NCI-H1436 (cell line): Measurements from ENCODE around the gene VPS41.

Experiments used
- DNase-seq: peaks from one replicate; lab custom pipeline; 2025; lab: John Stamatoyannopoulos, UW

VPS41 gene

DNA sequence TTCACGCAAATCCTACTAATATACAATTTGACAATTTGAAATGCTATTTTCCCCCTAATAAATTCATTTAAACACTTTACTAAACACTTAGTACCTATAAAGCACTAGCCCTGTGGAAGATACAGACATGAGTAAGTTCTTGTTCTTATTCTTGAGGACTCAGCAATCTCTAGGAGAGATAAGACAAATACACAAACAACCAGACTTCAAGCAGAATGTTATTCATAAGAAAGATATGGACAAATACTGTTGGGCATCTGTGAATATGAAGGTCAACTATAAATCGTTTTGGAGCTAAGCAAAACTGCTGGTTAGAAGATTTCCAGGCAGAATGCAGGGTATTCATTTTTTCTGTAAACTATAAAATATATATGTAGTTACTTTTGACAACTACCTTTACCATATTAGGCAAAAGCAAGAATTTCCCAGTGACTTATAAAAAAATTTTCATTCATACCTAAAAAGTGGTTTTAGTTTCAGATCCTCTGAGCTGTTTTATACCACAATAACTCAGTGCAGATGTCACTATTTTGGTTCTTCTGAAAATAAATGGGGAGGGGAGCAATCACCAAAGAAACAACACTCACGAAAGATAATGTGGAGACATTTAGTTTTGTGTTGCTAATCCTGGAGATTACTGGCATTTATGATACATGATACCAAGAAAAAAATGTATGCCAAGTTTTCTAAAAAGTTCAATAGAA is 3.8 kb downstream of the VPS41 start:
- no peak for DNase-seq

DNA sequence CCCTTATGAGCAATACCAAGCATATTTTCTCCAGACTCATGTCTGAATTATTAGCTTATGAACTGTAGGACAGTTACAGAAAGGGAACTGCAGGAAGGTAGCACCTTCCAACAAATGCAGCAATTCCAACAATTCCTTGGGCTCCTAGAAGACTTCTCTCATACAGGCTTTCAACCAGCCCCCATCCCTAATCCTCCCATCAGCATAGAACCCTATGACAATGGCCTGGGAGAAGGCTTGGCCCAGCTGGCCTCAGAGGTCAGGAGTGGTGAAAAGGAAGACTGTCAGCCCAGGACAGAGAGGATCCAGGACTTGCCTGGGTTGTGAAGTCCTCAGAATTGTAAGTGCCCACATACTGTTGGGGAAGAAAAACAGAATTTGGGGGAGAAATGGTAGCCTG is 5.9 kb downstream of the VPS41 start:
- DNase-seq = no peak

DNA sequence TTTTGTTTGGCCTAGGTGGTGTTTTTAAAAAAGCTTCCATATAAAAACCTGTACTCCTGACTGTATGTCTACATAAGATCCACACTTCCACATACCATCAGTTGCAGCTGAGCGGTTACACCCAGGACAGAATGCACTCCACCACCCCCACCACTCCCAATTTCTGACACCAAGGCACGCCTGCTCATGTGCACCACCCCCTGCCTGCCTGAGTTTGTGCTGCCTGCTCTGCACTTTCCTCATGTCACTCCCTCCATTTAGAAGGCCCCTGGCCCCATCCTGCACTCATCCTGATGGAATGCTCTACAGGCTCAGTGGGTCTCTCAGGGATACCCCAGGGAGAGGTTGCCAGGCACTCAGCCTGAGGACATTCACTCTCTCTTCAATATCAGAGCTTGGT is 6.5 kb downstream of the VPS41 start:
- no peak for DNase-seq

GRCh38 chr7:38893061-38893460 is 15.9 kb downstream of the VPS41 start:
- DNase-seq = no peak

- no peak for DNase-seq
Measured at GRCh38 chr7:38890597-38890996, 18.4 kb downstream of the VPS41 start.

DNA sequence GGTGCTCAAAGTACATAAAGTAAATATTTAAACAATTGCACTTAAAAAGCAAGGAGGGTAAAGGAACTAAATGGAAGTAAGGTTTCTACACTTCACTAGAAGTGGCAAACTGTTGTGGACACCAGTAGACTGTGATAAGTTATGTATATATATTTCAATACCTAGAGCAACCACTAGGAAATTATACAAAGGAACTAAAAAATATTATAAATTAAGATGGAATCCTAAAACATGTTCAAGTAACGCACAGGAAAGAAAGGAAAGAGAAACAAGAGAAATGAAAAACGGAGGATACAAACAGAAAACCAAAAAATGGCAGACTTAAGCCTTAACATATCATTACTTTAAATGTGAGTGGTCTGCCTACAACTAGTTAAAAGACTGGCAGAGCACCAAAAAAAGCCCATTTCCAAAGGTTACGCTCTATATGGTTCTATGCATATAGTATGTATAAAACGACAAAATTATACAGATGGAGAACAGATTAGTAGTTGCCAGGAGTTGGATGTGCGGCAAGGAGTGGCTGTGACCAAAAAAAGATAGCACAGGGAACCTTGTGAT is 19.0 kb downstream of the VPS41 start:
- DNase-seq = no peak

DNA sequence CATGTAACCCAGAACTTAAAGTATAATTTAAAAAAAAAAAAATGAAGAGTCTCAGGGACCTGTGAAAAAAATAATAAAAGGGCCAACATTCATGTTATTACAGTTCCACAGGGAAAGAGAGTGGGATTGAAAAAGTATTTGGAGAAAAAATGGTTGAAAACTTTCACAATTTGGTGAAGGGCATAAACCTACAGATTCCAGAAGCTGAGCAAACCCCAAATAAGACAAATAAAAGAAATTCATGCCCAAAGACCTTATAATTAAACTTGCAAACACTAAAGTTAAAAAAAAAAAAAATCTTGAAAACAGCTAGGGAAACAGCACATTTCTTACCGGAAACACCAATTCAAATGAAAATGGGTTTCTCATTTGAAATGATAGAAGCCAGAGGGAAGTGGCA is 19.9 kb downstream of the VPS41 start:
- no peak for DNase-seq

GRCh38 chr7:38886265-38886664 is 22.7 kb downstream of the VPS41 start:
- DNase-seq = no peak

DNA sequence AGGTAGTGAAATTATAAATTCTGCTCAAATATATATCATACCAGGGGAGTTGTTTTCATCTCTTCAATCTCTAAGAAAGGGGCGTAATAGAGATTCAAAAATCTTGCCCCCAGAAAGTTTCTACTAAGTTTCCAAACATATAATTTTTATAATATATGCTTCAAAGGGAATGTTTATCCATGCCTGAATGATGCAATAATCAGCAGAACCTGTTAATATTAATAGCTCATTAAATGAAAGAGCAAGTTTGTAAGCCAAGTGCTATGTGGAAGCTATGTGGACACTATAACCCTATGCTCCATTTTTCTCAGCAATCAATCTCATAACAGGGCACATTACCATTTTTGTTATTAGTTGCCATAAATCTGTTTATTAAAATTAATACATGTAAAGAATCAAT is 25.3 kb downstream of the VPS41 start:
- DNase-seq = no peak

DNA sequence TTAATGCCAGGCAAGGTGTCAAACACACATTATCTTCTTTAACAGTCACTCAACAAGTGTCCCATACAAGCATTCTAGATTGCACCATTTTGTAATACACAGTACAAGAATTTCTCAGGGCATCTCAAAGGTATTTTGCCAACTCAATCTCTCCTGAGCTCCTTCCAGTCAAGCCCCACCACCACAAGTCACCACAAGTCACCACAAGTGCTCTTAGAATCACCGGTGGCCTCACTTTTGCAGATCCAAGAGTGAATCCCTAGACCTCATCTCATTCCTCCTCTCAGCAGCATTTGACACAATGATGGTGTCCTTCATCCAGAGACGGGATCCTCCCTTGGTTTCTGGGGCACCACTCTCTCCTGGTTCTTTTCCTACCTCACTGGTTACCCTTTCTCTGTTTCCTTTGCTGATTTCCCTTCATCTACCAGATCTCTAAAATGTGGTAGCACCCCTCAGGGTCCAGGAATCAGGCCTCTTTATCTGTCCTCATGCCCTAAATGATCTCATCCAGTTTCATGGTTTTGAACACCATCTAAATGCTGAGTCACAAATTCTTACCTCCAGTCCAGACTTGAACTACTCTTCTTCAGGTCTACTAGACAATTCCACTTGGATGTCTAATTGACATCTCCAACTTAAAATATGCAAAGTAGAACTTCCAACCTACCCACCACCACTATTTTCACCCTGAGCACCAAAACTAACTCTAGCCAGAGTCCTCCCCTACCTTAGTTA is 26.9 kb downstream of the VPS41 start:
- no peak for DNase-seq

- DNase-seq = no peak
Measured at GRCh38 chr7:38881015-38881414, 28.0 kb downstream of the VPS41 start.

- no peak for DNase-seq
Measured at GRCh38 chr7:38880454-38880853, 28.5 kb downstream of the VPS41 start.

DNA sequence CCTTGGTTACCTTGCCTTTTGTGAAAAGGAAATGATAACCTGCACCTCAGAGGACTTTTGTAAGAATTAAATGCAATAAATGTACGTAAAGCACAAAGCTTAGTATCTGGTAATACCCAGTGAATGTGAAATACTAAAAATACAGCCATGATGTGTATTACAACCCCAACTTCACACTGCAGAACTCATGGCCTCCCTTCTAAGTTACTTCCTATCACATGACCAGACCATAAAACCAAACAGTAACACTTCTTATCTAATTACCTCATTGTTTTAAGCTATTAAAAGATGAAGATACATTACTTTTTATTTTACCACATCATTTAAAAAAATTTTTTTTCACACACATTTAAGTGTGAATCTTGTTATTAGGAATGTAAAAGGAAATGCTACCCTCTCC is 29.0 kb downstream of the VPS41 start:
- no peak for DNase-seq

DNA sequence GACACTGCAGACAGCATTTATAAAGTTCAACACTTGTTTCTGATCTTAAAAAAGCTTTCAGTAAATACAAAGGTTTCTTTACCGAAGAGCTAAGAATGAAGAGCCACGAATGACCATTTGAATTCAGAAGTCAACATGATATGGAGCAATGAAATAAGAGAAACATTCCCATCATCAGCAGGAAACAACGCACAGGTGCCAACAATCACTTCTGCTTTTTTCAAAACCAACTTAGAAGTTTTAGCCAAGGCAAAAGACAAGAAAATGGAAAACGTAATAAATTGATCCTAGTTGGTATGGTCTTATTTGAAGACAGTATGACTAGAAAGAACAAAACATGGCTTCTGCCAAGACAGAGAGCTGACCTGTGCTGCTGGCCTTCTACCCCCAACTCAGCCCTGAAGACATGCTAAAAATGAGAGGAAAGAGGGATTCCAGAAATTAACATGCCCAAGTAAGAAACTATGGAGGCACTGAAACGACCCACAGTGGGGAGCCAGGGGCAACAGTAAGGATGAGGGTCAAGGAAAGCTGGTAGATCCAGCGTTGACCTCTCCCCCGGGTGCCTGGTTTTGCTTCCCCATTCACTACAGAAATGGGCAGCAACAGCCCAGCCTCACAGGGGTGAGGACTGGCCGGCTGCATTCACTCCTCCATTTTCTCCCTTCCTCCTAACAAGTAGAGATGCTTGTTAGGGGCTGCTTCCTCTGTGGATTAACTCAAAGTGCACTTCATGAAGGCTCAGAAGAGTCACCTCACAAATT is 30.1 kb downstream of the VPS41 start:
- DNase-seq = no peak

DNA sequence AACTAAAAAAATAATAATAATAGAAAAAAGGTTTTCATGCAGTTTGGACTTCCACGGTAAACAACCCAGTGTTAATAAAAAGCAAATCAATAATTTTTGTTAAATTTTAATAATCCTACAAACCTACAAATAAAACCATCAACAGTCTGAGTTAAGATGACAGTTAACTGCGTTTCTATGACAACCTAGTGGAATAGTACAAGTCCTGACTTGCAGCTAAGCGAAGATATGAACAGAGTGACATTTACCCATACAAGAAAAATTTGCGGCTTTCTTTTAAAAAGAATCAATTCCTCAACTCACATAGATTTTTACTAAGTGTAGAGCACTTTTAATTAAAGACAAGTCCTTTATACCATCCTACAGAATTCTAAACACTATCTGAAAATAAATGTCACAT is 35.6 kb downstream of the VPS41 start:
- no peak for DNase-seq

- DNase-seq = no peak
Measured at GRCh38 chr7:38872202-38872601, 36.8 kb downstream of the VPS41 start.

DNA sequence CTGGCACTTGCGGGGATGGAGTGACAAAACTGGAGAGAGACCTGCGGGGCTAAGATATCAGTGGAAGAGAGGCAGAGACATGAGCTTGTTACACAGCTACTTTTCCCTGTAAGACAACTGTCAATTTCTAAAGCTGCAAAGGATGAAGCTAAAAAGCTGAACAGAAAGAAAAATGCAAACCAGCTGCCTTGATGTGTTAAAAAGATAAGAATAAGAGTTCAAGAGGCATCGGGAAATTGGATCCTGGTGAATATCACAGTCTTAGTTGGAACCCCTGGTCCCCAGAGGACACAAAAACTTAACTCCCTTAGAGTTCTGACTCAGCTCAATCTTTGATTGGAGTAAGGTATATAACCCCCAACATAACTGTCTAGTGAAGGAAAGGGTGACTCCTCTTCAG is 38.8 kb downstream of the VPS41 start:
- no peak for DNase-seq

GRCh38 chr7:38863601-38864291 is 45.2 kb downstream of the VPS41 start:
- DNase-seq = peak; percentile 63

DNA sequence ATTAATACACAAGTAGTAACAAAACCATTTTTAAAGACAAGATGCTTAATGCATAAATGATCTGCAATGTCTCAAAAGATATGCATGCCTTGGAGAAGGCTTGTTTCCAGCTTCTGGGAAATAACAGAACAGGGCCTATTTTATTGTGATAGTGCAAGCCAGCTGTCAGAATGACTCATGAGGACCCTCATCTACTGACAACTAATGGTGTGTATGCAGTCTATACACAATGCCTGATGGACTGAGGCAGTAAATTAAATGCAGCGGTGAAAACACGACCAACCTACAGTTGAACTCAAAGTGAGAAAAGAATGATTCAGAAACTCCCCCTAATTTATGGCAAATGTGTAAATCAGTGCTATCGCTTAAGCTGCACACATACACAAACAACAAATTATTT is 46.3 kb downstream of the VPS41 start:
- DNase-seq = no peak

DNA sequence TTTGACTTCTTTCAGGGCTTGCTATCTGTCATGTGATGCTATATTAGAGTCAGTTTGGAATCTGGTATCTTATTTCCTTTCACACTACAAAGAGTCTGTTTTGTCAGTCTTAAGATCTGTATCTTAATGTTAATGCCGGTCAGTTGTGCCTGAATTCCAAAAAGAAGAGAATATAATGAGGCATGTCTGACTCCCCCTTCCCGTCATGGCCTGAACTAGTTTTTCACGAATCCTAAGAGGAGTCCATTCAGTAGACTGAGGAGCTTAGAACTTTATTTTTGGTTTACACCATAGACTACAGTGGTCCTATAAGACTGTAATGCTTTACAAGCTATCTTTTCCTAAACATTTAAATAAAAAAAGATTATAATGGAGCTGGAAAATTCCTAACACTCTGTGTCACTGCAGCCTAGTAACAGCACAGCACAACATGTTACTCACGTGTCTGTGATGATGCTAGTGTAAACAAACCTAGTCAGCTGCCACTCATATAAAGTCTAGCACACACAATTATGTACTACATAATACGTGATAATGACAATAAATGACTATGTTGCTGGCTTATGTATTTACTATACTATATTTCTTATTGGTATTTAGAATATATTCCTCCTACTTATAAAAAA is 50.6 kb downstream of the VPS41 start:
- peak; percentile 28 for DNase-seq

GRCh38 chr7:38855867-38856266 is 53.1 kb downstream of the VPS41 start:
- no peak for DNase-seq

DNA sequence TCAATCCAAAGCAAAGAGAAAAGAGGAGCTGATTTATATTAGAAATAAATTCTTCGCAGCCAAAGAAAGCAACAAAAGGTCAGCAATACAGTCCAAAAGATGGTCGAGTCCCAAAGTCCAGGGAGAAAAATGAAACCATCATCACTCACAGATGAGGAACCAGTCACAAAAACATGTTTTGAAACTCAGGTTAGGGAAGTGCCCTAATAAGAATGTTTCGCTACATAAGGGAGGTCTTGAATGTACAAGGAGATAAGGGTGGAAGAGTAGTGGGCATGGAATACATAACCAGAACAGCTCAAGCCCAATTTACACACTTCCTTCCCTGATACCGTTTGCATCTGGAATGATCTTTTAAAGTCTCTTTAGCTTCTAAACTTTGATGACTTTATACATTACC is 53.6 kb downstream of the VPS41 start:
- no peak for DNase-seq
